ENCODE results near the gene TEK.

The TEK gene

DNA sequence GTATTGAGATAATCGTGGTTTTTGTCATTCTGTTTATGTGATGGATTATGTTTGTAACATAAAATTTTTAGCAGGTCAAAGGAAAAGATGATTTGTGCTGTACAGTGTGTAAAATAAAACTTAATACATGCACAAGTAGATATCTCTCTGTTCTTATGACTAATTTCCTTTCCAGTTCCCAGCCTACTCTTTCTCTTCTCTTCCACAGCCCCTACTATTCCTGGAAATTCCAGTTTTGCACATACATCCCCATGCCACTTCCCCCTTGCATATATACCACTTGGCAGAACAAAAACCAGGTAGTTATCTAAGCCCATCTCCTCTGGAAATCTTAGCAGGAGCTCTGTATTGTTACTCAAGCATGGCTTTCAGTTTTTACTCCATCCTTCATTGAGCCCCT, 20.2 kb downstream of the TEK start:
- H3K4me3 ChIP-seq (ENCODE audit: low read depth, low read length): no peak overlapping the region
- TF ChIP-seq MYC (IDR thresholded peaks at IDR 0.05; ENCODE audit: low read depth, low read length) (no peak), POLR2A (IDR thresholded peaks at IDR 0.05; ENCODE audit: extremely low read depth, insufficient read length) (no peak)
- TF ChIP-seq, protein P1, sequence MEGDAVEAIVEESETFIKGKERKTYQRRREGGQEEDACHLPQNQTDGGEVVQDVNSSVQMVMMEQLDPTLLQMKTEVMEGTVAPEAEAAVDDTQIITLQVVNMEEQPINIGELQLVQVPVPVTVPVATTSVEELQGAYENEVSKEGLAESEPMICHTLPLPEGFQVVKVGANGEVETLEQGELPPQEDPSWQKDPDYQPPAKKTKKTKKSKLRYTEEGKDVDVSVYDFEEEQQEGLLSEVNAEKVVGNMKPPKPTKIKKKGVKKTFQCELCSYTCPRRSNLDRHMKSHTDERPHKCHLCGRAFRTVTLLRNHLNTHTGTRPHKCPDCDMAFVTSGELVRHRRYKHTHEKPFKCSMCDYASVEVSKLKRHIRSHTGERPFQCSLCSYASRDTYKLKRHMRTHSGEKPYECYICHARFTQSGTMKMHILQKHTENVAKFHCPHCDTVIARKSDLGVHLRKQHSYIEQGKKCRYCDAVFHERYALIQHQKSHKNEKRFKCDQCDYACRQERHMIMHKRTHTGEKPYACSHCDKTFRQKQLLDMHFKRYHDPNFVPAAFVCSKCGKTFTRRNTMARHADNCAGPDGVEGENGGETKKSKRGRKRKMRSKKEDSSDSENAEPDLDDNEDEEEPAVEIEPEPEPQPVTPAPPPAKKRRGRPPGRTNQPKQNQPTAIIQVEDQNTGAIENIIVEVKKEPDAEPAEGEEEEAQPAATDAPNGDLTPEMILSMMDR (IDR thresholded peaks at IDR 0.05; ENCODE audit: low read depth, low read length): no peak
- TF ChIP-seq, protein P2, sequence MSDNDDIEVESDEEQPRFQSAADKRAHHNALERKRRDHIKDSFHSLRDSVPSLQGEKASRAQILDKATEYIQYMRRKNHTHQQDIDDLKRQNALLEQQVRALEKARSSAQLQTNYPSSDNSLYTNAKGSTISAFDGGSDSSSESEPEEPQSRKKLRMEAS (IDR thresholded peaks at IDR 0.05; ENCODE audit: low read depth, low read length): no peak
- no peak for DNase-seq (ENCODE audit: low read depth)

DNA sequence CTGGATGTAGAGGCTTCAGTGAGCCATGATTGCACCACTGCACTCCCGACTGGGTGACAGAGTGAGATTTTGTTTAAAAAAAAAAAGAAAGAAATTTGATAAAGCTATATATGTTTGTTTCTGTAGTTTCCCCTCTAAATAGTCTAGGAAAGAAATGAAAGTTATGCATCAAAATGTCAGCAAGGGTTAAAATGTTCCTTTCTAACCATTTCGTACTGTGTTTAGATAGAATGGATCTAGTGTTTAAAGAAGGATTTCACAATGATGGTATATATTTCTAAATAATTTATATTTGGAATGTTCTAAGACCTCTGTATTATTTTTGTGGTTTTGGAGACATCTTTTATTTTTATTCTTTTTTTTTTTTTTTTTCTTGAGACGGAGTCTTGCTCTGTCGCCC, 22.7 kb downstream of the TEK start:
- TF ChIP-seq POLR2A (IDR thresholded peaks at IDR 0.05; ENCODE audit: extremely low read depth, insufficient read length) (no peak), MYC (IDR thresholded peaks at IDR 0.05; ENCODE audit: low read depth, low read length) (no peak)
- TF ChIP-seq, protein P2 (IDR thresholded peaks at IDR 0.05; ENCODE audit: low read depth, low read length): no peak
- TF ChIP-seq, protein P1 (IDR thresholded peaks at IDR 0.05; ENCODE audit: low read depth, low read length): no peak
- no peak for DNase-seq (ENCODE audit: low read depth)
- H3K4me3 ChIP-seq (ENCODE audit: low read depth, low read length): no peak overlapping the region

DNA sequence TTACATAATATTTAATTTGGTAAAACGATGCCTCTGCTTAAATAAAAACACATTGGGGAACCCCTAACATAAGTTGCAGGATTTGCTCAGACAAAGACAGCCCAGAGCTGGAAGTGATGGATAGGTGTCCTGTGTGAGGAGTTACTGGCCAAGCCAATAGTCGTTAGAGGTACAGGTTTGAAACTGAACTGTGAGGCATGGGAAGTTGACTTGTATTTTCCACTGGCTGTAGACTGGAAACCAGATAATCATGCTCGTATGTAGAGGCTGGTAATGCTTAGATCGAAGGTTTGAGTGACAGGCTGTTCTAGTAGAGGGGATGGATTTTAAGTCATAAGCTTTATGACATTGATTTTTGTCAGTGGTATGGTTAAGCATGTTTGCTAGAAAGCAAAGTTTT, 24.8 kb downstream of the TEK start:
- H3K4me3 ChIP-seq (ENCODE audit: low read depth, low read length): no peak overlapping the region
- no peak for TF ChIP-seq MYC (IDR thresholded peaks at IDR 0.05; ENCODE audit: low read depth, low read length)
- TF ChIP-seq, protein P2 (IDR thresholded peaks at IDR 0.05; ENCODE audit: low read depth, low read length): no peak
- TF ChIP-seq, protein P1 (IDR thresholded peaks at IDR 0.05; ENCODE audit: low read depth, low read length): no peak
- no peak for TF ChIP-seq POLR2A (IDR thresholded peaks at IDR 0.05; ENCODE audit: extremely low read depth, insufficient read length)
- DNase-seq (ENCODE audit: low read depth): no peak

DNA sequence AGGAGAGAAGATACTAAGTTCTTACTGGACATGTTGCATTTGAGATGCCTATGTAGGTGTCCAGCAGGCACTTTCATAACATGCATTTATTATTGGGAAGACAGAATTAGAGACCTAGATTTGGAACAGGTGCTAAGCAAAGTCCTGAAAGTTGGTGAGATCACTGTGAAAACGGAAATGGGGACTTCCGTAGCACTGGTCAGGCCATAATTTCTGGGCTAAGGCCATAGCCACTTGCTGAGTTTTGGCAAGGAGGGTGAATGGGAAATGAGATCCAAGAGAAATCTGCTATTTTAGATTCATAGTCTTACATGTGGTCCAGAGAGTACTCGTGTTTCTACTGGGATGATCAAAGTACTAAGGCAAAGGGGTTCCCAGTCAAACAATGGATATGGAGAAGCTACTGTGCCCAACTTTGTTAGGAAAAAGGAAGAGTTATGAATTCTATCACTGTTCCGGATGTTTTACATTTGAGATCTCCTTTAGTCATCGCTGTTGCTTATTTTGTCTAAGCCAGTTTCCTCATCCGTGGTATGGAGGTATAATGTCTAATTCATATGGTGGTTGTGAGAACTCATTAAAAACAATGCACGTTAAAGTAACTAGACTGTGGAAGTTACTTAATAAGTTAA, 33.4 kb downstream of the TEK start:
- TF ChIP-seq, protein P1 (IDR thresholded peaks at IDR 0.05; ENCODE audit: low read depth, low read length): no peak
- TF ChIP-seq, protein P2 (IDR thresholded peaks at IDR 0.05; ENCODE audit: low read depth, low read length): no peak
- TF ChIP-seq POLR2A (IDR thresholded peaks at IDR 0.05; ENCODE audit: extremely low read depth, insufficient read length) (no peak), MYC (IDR thresholded peaks at IDR 0.05; ENCODE audit: low read depth, low read length) (no peak)
- DNase-seq (ENCODE audit: low read depth): no peak
- no peak overlapping the region for H3K4me3 ChIP-seq (ENCODE audit: low read depth, low read length)

DNA sequence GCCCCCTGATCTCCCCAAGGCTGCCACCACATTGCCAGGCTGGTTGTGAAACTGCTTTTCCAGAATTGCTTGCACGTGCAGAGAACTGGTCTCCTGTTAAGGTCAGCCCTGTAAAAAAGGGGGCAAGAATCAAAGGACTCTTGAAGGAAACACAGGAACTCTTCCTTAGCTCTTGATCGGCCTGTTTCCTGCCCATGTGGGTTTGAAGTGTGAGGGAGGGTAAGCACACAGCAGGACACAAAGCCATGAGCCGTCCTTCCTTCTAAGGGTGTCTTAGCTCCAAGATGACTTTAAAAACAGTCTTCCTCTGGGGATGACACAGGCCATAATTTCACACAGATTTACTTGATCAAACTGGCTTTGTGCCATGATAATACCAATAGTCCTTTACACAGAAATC, 36.1 kb downstream of the TEK start:
- DNase-seq (ENCODE audit: low read depth): peak; percentile 24
- TF ChIP-seq, protein P2 (IDR thresholded peaks at IDR 0.05; ENCODE audit: low read depth, low read length): peak; percentile 14; the same call in 1 of the 2 replicates
- TF ChIP-seq, protein P1 (IDR thresholded peaks at IDR 0.05; ENCODE audit: low read depth, low read length): no peak
- H3K4me3 ChIP-seq (ENCODE audit: low read depth, low read length): no peak overlapping the region
